T-cell (primary cell): Measurements from ENCODE around the gene EXO5. TPM values are rescaled to one million over a fixed set of nuclear protein-coding genes. Genes with fewer than 3 reads are reported as not detected.

Source experiments
- ATAC-seq, 4 experiments: fragments of 200-7000 bp in 3 of 4; fragments of 150-1000 bp in 1 of 4; cut with Tn5 transposase; replicated peaks in 1 of 4; 1 replicate in 3 of 4; 2 replicates in 1 of 4; pipeline ENCODE4 v1.10.0; 2021; ENCODE audit warnings: moderate library complexity in 3 of 4, mild to moderate bottlenecking in 2 of 4, moderate number of reproducible peaks in 1 of 4
- CTCF ChIA-PET, 2 donors: fragments of 300-600 bp; sonication (Branson Sonifier 250); formaldehyde crosslinking; loops; one replicate each; lab custom pipeline; 2022; ENCODE audit warnings: antibody characterized with exemption in 2 of 2; lab: Charles Lee
- POLR2A ChIA-PET, 2 donors: fragments of 300-600 bp; sonication (Branson Sonifier 250); formaldehyde crosslinking; loops; one replicate each; lab custom pipeline; 2022; ENCODE audit warnings: antibody characterized with exemption in 2 of 2; lab: Charles Lee
- DNase-seq, 35 experiments: peaks; one replicate each; pipeline versions ENCODE4 v3.0.0 to v3.0.0-alpha.2; 2013 to 2023
- H3K27ac ChIP-seq: one replicate; pipeline ENCODE4 v1.5.1; 2013; ENCODE audit warnings: low read length
- H3K27me3 ChIP-seq, 2 experiments: replicated peaks in 1 of 2; 1 replicate in 1 of 2; 2 replicates in 1 of 2; pipeline versions ENCODE4 v1.6.1 to v1.7.0; 2013; ENCODE audit warnings: low read length in 1 of 2, mixed read lengths in 1 of 2; ENCODE audit not compliant: control insufficient read depth in 2 of 2, insufficient read depth in 2 of 2; ENCODE audit errors: extremely low read depth in 1 of 2
- H3K36me3 ChIP-seq, 2 donors: 1 replicate in 1 of 2; 2 replicates in 1 of 2; pipeline versions ENCODE4 v1.6.1 to v1.7.0; 2013; ENCODE audit warnings: low read length in 1 of 2; ENCODE audit not compliant: control insufficient read depth in 2 of 2, insufficient read depth in 1 of 2; ENCODE audit errors: extremely low read depth in 1 of 2
- H3K4me1 ChIP-seq, 2 experiments: 1 replicate in 1 of 2; 2 replicates in 1 of 2; pipeline versions ENCODE4 v1.6.1 to v1.7.0; 2013; ENCODE audit warnings: low read length in 2 of 2, mixed read lengths in 1 of 2; ENCODE audit not compliant: insufficient read depth in 2 of 2, control insufficient read depth in 1 of 2; ENCODE audit errors: extremely low read depth in 1 of 2
- H3K4me3 ChIP-seq, 2 donors: 1 replicate in 1 of 2; 2 replicates in 1 of 2; pipeline versions ENCODE4 v1.5.1 to v1.7.0; 2013; ENCODE audit warnings: mild to moderate bottlenecking in 2 of 2, low read length in 1 of 2, moderate library complexity in 1 of 2; ENCODE audit not compliant: control insufficient read depth in 1 of 2; ENCODE audit errors: extremely low read depth in 1 of 2
- H3K9me3 ChIP-seq: 2 replicates; pipeline ENCODE4 v1.7.0; 2013
- H3K27ac Mint-ChIP-seq, 2 donors: one replicate each; pipeline ENCODE4 v1.8.0; 2020 to 2021; ENCODE audit warnings: mild to moderate bottlenecking in 2 of 2, mixed read lengths in 2 of 2
- H3K27me3 Mint-ChIP-seq, 2 donors: one replicate each; pipeline ENCODE4 v1.8.0; 2021 to 2022; ENCODE audit warnings: mixed read lengths in 2 of 2
- H3K36me3 Mint-ChIP-seq: one replicate; pipeline ENCODE4 v1.8.0; 2021; ENCODE audit warnings: mixed read lengths
- H3K4me1 Mint-ChIP-seq, 3 donors: one replicate each; pipeline ENCODE4 v1.8.0; 2020 to 2022; ENCODE audit warnings: mixed read lengths in 3 of 3, mild to moderate bottlenecking in 1 of 3
- H3K4me3 Mint-ChIP-seq, 3 donors: one replicate each; pipeline ENCODE4 v1.8.0; 2020 to 2022; ENCODE audit warnings: mild to moderate bottlenecking in 3 of 3, mixed read lengths in 3 of 3, moderate library complexity in 3 of 3
- H3K9me3 Mint-ChIP-seq, 3 donors: one replicate each; pipeline ENCODE4 v1.8.0; 2020 to 2022; ENCODE audit warnings: mixed read lengths in 3 of 3
- WGBS: methylation state at CpG from one replicate; pipeline ENCODE4 v1.1.5; 2013; ENCODE audit warnings: missing lambda C conversion rate; ENCODE audit not compliant: insufficient coverage; 5-methylcytosine and 5-hydroxymethylcytosine counted together
- total RNA-seq, 35 experiments: library from RNA in 6 of 35; stranded (reverse) in 6 of 35; fragments of 120-200 nt in 1 of 35; gene quantifications; one replicate each; pipeline versions ENCODE4 v1.2.1 to v1.2.4 and lab custom pipeline; 2013 to 2026

EXO5 gene, protein sequence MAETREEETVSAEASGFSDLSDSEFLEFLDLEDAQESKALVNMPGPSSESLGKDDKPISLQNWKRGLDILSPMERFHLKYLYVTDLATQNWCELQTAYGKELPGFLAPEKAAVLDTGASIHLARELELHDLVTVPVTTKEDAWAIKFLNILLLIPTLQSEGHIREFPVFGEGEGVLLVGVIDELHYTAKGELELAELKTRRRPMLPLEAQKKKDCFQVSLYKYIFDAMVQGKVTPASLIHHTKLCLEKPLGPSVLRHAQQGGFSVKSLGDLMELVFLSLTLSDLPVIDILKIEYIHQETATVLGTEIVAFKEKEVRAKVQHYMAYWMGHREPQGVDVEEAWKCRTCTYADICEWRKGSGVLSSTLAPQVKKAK
- 10 to 100 TPM in 4 of 5 donors, 1 to 10 TPM in 1; 6.9 to 12.1 (median 10.6) TPM for total RNA-seq
- 9.6 TPM for total RNA-seq (2013)
- total RNA-seq (lab: John Stamatoyannopoulos, UW): 5.8 to 25.4 (median 15.3) reads per million in 29 experiments

DNA sequence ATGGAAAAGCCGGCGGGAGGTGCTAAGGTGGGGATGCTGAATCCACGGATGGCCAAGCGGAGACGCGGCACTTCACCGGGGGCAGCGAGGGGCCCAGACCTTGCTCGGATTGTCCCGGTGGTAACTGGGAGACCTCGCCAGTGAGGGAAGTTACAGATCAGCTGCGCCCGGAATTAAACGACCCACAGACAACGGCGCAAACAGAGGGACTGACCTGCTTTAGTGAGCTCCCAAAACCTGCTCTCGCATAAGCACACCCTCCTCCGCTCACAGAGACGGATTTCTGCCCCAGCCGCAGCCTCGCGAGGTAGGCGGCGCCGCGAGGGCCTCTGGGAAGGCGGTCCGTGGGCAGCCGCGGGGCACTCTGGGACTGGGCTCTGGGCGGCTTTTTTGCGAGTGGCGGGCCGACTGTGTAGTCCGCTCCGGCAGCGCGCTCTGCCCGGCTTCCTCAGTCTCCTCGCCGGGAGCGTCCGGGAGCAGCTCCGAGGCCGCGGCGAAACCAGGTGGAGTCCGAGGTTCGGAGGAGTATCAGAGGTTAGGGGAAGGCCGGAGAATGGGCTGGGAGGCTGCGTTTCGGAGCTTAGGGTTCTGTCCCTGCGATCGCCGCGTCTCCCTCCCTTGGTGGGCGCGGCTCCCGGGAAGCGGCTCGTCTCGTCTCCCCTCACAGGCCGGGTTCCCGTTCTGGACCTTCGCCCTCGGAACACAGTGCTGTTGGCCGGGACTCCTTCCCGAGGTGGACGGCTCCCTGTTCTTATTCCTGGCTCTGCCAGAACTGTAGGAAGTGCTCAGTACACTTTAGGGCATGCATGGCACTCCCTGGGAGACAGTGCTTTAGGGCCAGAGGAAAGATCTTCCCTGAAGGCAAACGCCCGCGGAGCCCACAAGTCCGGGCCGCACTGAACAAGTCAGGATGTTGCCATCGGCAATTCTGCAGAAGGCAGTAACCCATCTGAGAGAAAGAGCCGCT, at the start of gene EXO5:
TSS of gene EXO5 (plus strand) at position 393 of the 967 bp plus-strand sequence. CDS start 5,778 bp downstream, outside the sequence.
- Mint-ChIP-seq H3K4me3 (peak within 1 kb of the TSS; percentile 88 to 91 (median 90)), H3K27ac (peak within 1 kb of the TSS; percentile 59 to 86), H3K4me1 (peaks cover 11 to 15% (median 15%) of the 10 kb centered on the region in 3 donors), H3K36me3 (peaks cover 29% of the 10 kb centered on the region), H3K9me3 (peaks cover 11 to 31% (median 22%) of the 10 kb centered on the region in 3 donors), H3K27me3 (no peaks in the 10 kb centered on the region)
- ATAC-seq: peak; percentile 97 to 100 (median 99)
- Histone ChIP-seq H3K4me1 (peaks cover 7 to 11% of the 10 kb centered on the region in 2 experiments), H3K27ac (peak within 1 kb of the TSS; percentile 70), H3K27me3 (no peaks in the 10 kb centered on the region), H3K36me3 (no peaks in the 10 kb centered on the region), H3K9me3 (peaks cover 6% of the 10 kb centered on the region), H3K4me3 (peak within 1 kb of the TSS; percentile 70 to 91)
- POLR2A ChIA-PET: interaction anchor here in 1 of 2 donors (0.7 kb wide), 1 partner anchor 670 kb away, joined by 3 read pairs; no protein-coding TSS in a partner anchor
- DNase-seq: peak; percentile 48 to 83 (median 69)
- CTCF ChIA-PET: interaction anchor here in 1 of 2 donors (1.4 to 2.0 kb wide), 2 partner anchors 23 to 59 kb away, joined by 3 to 4 read pairs; partner anchors contain the start of genes ZFP69B and ZNF684
- WGBS: 1% methylated on average over 70 of the region's 76 CpGs

DNA sequence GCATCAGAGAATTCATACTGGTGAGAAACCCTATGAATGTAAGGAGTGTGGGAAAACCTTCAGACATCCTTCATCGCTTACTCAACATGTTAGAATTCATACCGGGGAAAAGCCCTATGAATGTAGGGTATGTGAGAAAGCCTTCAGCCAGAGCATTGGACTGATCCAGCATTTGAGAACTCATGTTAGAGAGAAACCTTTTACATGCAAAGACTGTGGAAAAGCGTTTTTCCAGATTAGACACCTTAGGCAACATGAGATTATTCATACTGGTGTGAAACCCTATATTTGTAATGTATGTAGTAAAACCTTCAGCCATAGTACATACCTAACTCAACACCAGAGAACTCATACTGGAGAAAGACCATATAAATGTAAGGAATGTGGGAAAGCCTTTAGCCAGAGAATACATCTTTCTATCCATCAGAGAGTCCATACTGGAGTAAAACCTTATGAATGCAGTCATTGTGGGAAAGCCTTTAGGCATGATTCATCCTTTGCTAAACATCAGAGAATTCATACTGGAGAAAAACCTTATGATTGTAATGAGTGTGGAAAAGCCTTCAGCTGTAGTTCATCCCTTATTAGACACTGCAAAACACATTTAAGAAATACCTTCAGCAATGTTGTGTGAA, 45.5 kb upstream of the EXO5 start:
- Histone ChIP-seq H3K27me3 (no peaks in the 10 kb centered on the region), H3K4me1 (no peaks in the 10 kb centered on the region), H3K36me3 (peaks cover 6 to 14% of the 10 kb centered on the region in 2 donors), H3K9me3 (peaks cover 38% of the 10 kb centered on the region), H3K27ac (no peak overlapping the region), H3K4me3 (no peak overlapping the region)
- ATAC-seq (no peak), DNase-seq (peak in 1 of 35 experiments; percentile 11)
- ChIA-PET POLR2A (no interaction called here), CTCF (no interaction called here)
- no peaks in the 10 kb centered on the region for H3K27me3 Mint-ChIP-seq
- H3K9me3 Mint-ChIP-seq: peaks cover 22 to 74% (median 55%) of the 10 kb centered on the region in 3 donors
- H3K4me3 Mint-ChIP-seq: no peak overlapping the region
- H3K4me1 Mint-ChIP-seq: no peaks in the 10 kb centered on the region
- no peak overlapping the region for H3K27ac Mint-ChIP-seq
- no CpG with 5 or more reads among the region's 3 CpGs for WGBS
- H3K36me3 Mint-ChIP-seq: peaks cover 64% of the 10 kb centered on the region

DNA sequence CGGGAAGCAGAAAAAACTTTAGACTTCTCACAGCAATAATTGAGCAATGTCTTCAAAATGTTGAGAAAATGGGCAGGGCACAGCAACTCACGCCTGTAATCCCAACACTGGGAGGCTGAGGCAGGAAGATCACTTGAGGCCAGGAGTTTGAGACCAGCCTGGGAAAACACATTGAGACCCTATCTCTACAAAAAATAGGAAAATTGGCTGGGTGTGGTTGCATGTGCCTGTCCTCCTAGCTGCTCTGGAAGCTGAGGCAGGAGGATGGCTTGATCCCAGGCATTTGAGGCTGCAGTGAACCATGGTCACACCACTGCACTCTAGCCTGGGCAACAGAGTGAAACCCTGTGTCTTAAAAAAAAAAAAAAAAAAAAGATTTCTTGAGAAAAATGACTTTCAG, 39.2 kb upstream of the EXO5 start:
- no peaks in the 10 kb centered on the region for H3K4me1 Mint-ChIP-seq
- H3K27ac Mint-ChIP-seq: no peak overlapping the region
- peaks cover 36% of the 10 kb centered on the region for H3K36me3 Mint-ChIP-seq
- POLR2A ChIA-PET: no interaction called here
- H3K9me3 ChIP-seq: peaks cover 26% of the 10 kb centered on the region
- H3K27ac ChIP-seq: no peak overlapping the region
- WGBS: no CpG with 5 or more reads among the region's 2 CpGs
- DNase-seq (no peak), ATAC-seq (no peak)
- no peak overlapping the region for H3K4me3 ChIP-seq
- peaks cover 50 to 81% (median 64%) of the 10 kb centered on the region in 3 donors for H3K9me3 Mint-ChIP-seq
- no peaks in the 10 kb centered on the region for H3K36me3 ChIP-seq
- no peaks in the 10 kb centered on the region for H3K27me3 ChIP-seq
- H3K4me1 ChIP-seq: no peaks in the 10 kb centered on the region
- CTCF ChIA-PET: no interaction called here
- H3K4me3 Mint-ChIP-seq: no peak overlapping the region
- H3K27me3 Mint-ChIP-seq: no peaks in the 10 kb centered on the region

DNA sequence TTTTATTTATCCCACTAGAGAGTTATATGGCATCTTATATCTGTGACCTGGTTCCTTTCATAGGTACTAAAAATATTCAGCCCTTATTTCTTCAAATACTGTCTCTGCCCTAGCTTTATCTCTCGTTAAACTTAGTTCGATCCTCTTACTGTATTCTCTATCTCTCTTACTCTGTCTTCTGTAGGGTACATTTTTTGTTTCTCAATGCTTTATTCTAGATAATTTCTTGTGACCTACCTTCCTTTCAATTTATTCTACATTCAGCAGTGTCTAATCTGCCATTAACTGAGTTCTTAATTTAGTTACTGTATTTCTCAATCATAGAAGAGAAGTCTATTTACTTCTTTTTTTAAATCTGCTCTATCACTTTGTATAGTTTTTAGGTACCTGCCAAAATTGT, 33.3 kb upstream of the EXO5 start:
- DNase-seq (no peak), ATAC-seq (no peak)
- ChIA-PET POLR2A (no interaction called here), CTCF (no interaction called here)
- Mint-ChIP-seq H3K4me3 (peak overlapping the region in 2 of 3 donors; percentile 7 to 84), H3K36me3 (peaks cover 12% of the 10 kb centered on the region), H3K27me3 (no peaks in the 10 kb centered on the region), H3K9me3 (peaks cover 29 to 38% (median 37%) of the 10 kb centered on the region in 3 donors), H3K27ac (no peak overlapping the region), H3K4me1 (peaks cover 21 to 25% (median 24%) of the 10 kb centered on the region in 3 donors)
- Histone ChIP-seq H3K27ac (no peak overlapping the region), H3K4me1 (peaks cover 9 to 11% of the 10 kb centered on the region in 2 experiments), H3K36me3 (peaks cover 0 to 3% of the 10 kb centered on the region in 2 donors), H3K4me3 (no peak overlapping the region), H3K9me3 (peaks cover 12% of the 10 kb centered on the region), H3K27me3 (no peaks in the 10 kb centered on the region)
- WGBS: no CpG with 5 or more reads among the region's 2 CpGs

DNA sequence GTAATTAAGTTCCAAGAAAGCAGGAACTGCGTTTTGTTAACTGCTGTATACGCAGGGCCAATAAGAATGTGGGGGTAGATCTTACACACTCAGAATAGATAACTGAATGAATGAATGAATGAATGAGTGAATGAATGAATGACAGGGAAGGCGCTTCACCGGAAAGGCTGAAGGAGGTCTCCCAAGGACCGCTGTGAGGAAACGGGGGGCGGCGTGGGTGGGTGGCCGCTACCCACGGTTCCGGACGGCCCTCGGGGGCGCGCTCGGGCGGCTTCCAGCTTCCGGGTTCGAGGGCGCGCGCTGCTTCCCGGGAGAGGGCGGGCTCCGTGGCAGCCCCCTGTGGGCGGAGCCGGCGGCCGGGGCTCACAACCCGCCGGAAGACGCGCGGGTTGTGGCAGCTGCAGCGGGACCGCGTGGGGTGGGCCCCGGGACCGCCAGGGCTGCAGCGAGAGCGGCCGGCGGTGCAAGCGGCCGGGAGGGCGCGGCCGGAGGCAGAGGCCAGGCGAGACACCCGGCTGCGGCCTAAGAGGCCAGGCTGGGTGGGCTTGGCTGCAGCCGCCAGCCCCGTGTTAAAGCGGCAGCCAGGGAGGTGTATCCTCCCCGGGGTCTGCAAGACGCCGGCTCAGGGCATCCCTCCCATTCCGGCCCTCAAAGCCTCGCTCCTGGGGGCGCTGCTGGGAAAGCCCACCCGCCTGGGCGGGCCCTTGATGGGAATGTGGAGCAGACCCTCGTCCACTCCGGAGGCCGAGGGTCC, 31.5 kb upstream of the EXO5 start, which contains the start of gene ZFP69:
TSS of gene ZFP69 (plus strand) at position 367 of the 754 bp plus-strand sequence. CDS start 2,072 bp downstream, outside the sequence.
- peaks cover 23% of the 10 kb centered on the region for H3K36me3 Mint-ChIP-seq
- Histone ChIP-seq H3K9me3 (peaks cover 10% of the 10 kb centered on the region), H3K36me3 (peaks cover 0 to 3% of the 10 kb centered on the region in 2 donors), H3K4me1 (peaks cover 9 to 11% of the 10 kb centered on the region in 2 experiments), H3K27ac (peak within 1 kb of the TSS; percentile 35), H3K27me3 (no peaks in the 10 kb centered on the region), H3K4me3 (peak within 1 kb of the TSS; percentile 61 to 81)
- peak within 1 kb of the TSS; percentile 80 to 86 for H3K27ac Mint-ChIP-seq
- H3K9me3 Mint-ChIP-seq: peaks cover 22 to 40% (median 29%) of the 10 kb centered on the region in 3 donors
- H3K4me1 Mint-ChIP-seq: peaks cover 21 to 26% (median 25%) of the 10 kb centered on the region in 3 donors
- H3K4me3 Mint-ChIP-seq: peak within 1 kb of the TSS; percentile 82 to 89 (median 84)
- POLR2A ChIA-PET: interaction anchor here in 1 of 2 donors (0.6 kb wide), 1 partner anchor 26 kb away, joined by 15 read pairs; no protein-coding TSS in a partner anchor
- no peaks in the 10 kb centered on the region for H3K27me3 Mint-ChIP-seq
- CTCF ChIA-PET: no interaction called here
- ATAC-seq (peak; percentile 89 to 95 (median 94)), DNase-seq (peak; percentile 38 to 81 (median 63))
- WGBS: under 1% methylated on average over 53 of the region's 65 CpGs
